Cardiac fibroblast (primary cell): Measurements from ENCODE around the gene ECHDC1.
"Not testable (repeated sequence)": the region's sequence is repeated elsewhere in the genome, so short reads cannot be mapped to it uniquely, and the experiment has no call there.

ENCODE experiments used
- DNase-seq, 2 donors: peaks; one replicate each; pipeline versions ENCODE4 v3.0.0 to v3.0.0-alpha.2; 2010; ENCODE audit warnings: low read depth in 2 of 2
- H3K4me3 ChIP-seq, 2 donors: replicated peaks in 1 of 2; 1 replicate in 1 of 2; 2 replicates in 1 of 2; pipeline ENCODE4 v1.5.1; 2011; ENCODE audit warnings: low read depth in 2 of 2, low read length in 2 of 2, mild to moderate bottlenecking in 2 of 2, moderate library complexity in 1 of 2
- TF ChIP-seq, protein P1 (sequence below): IDR thresholded peaks from one replicate; pipeline ENCODE4 v1.5.1; 2011; ENCODE audit warnings: low read depth, mild to moderate bottlenecking, low read length, inconsistent platforms

The ECHDC1 gene

GRCh38 chr6:127342946-127343808, at the start of gene ECHDC1:
TSS of gene ECHDC1 (minus strand) at chr6:127343609. CDS start at chr6:127331028, 12,581 bp downstream.
- peak within 1 kb of the TSS; percentile 73 for H3K4me3 ChIP-seq
- DNase-seq, result peak; percentile 73 to 79
- TF ChIP-seq, protein P1, sequence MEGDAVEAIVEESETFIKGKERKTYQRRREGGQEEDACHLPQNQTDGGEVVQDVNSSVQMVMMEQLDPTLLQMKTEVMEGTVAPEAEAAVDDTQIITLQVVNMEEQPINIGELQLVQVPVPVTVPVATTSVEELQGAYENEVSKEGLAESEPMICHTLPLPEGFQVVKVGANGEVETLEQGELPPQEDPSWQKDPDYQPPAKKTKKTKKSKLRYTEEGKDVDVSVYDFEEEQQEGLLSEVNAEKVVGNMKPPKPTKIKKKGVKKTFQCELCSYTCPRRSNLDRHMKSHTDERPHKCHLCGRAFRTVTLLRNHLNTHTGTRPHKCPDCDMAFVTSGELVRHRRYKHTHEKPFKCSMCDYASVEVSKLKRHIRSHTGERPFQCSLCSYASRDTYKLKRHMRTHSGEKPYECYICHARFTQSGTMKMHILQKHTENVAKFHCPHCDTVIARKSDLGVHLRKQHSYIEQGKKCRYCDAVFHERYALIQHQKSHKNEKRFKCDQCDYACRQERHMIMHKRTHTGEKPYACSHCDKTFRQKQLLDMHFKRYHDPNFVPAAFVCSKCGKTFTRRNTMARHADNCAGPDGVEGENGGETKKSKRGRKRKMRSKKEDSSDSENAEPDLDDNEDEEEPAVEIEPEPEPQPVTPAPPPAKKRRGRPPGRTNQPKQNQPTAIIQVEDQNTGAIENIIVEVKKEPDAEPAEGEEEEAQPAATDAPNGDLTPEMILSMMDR, result no peak

DNA sequence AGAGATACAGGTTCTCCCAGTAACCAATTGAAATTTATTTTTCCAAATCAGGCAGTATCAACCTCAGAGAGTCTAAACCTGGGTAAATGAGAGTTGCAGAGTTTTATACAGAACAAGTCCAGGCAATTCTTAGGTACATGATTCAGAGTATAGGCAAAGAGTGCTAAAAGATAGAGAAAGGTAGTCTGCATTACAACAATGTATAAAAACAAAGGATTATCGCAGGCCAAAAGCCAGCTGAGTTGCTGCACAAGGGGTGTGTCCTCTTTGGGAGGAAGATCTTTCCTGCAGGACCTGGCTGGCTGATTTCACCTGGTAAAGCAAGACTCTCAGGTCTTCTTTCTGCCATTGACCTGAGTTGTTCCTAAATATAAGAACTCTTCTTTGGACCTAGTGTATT, 48.9 kb upstream of the ECHDC1 start:
- H3K4me3 ChIP-seq, result no peak overlapping the region
- TF ChIP-seq, protein P1, result no peak
- DNase-seq, result no peak

DNA sequence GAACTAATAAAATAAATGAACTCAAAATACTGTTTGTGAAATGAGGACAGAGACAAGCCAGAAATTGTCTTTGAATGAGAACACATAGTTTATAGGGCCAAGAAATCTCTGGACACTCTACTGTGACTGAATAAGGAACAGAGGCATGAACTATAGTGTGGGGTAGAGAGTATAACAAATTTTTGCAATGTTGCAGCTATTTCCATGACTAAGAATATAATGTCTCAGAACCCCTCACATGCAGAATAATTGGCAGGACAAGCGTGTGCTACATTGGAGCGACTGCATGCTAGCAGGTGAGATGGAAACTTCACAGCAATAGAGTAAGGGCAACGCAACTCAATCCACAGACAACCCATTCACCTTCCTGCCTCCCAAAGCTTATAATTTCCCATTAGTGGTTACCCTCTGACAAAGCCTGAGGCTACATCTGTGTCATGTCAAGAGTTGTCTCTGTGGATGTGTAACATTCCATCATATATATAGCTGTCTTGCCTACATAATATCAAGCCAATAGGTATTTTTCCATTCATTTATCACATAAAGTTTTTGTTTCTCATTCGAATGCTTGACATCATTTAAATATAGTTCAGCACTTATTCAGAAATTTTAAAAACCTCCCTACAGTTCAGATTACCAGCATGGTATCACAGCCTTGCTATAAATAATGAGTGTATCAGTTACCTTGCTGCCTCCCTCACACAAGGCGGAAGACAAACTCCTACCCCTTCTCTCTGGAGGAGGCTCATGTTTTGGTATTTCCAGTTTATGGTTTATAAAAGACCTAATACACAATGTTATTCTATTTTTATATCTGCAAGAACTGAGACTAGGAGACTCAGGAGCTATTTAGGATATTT, 47.9 kb upstream of the ECHDC1 start:
- no peak for DNase-seq

DNA sequence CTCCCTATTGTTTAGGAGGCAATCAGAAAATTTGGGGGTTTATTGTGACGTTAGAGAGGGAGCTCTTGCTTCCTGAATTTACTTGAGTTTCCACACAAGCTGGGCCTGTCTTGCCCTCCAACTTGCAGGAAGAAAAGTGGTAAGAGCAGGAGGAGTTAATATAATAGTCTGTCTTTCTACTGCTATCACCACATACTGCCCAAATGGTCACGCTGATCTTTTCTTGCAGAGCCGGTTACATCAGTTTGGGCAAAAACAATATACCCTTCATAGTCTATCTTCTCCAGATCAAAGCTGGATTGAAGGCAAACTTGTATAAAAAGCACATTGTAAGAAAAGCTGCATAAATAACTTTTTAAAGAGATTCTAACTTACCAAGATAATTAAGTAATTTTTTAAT, 46.3 kb upstream of the ECHDC1 start:
- TF ChIP-seq, protein P1, result no peak
- DNase-seq, result no peak

More for the DNA sequence above, 47.9 kb upstream of the ECHDC1 start:
- TF ChIP-seq, protein P1, result no peak
- H3K4me3 ChIP-seq, result no peak overlapping the region

DNA sequence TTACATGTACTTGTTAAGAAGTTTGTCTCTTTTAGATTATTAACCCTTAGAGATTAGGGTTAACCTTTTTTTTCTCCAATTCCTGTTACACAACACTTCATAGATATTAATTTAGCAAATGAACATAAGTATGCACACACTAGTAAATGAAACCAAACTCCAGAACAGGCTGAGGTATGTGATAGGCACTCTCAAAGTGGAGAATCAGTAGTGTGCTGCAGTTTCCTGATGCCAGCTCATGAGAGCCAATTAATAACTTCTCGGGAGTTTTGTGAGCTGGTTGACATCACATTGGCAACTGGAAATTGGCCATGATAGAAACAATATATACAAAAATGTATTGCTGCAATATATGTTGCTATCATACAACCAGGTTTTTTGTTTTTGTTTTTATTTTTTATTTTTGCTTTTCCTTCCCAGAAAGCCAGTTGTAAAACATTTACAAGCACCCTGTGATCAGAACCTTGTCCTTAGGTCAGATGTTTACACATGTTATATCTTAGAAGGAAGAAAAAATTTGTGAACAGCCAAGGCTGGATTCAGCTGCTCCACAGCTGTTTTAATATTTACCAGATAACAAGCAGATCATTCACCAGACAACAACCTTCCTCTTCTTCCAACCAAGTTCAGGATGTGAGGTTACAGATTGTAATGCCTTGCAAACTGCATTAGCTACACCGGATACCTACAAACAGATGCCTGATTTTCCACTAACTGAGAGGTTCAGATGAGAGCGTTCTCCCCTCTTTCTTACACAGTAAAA, 42.4 kb upstream of the ECHDC1 start:
- TF ChIP-seq, protein P1, result no peak
- H3K4me3 ChIP-seq, result no peak overlapping the region
- no peak for DNase-seq

More for the DNA sequence above, 46.3 kb upstream of the ECHDC1 start:
- no peak overlapping the region for H3K4me3 ChIP-seq

DNA sequence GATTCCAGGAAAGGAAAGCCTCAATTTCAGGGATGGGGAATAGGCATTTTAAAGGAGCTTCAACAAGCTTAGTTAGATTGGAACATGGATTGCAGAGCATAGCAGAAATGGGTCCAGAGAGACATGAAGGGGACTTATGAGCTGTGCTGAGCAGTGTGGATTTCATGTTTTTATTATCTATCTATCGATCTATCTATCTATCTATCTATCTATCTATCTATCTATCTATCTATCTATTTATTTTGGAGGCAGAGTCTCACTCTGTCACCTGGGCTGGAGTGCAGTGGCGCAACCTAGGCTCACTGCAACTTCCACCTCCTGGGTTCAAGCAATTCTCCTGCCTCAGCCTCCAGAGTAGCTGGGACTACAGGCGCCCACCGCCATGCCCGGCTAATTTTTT, 41.4 kb upstream of the ECHDC1 start:
- DNase-seq, H3K4me3 ChIP-seq: not testable (repeated sequence)
